Prostate gland (tissue), 2 donors: Measurements from ENCODE around the gene ZNF396. TPM values are rescaled to one million over a fixed set of nuclear protein-coding genes. Genes with fewer than 3 reads are reported as not detected.

Source experiments
- DNase-seq: peaks from one replicate; pipeline ENCODE4 v3.0.0-alpha.2; 2019; ENCODE audit warnings: low spot score
- H3K27ac ChIP-seq, 2 donors: fragments of 200-600 bp; sonication (generic); 2 replicates each; pipeline ENCODE4 v1.5.1; 2017 to 2019
- H3K27me3 ChIP-seq: fragments of 200-600 bp; sonication (generic); replicated peaks from 2 replicates; pipeline ENCODE4 v1.5.1; 2019; ENCODE audit not compliant: insufficient read depth
- H3K36me3 ChIP-seq, 2 donors: fragments of 200-600 bp; sonication (generic); 1 replicate in 1 of 2; 2 replicates in 1 of 2; pipeline versions ENCODE4 v1.5.1 to v1.8.1; 2017 to 2019
- H3K4me1 ChIP-seq: fragments of 200-600 bp; sonication (generic); replicated peaks from 2 replicates; pipeline ENCODE4 v1.5.1; 2019
- H3K4me3 ChIP-seq, 2 donors: fragments of 200-600 bp; sonication (generic); 2 replicates each; pipeline ENCODE4 v1.5.1; 2017 to 2019
- H3K9me3 ChIP-seq: fragments of 200-600 bp; sonication (generic); 2 replicates; pipeline ENCODE4 v1.5.1; 2017
- CTCF ChIP-seq, 4 experiments: fragments of 200-600 bp in 2 of 4; fragments of 450-650 bp in 2 of 4; sonication (generic) in 2 of 4; IDR thresholded peaks; 1 replicate in 3 of 4; 2 replicates in 1 of 4; pipeline ENCODE4 v1.5.1; 2016 to 2019; ENCODE audit warnings: antibody characterized with exemption in 4 of 4, mild to moderate bottlenecking in 2 of 4, moderate library complexity in 2 of 4
- POLR2A ChIP-seq: fragments of 450-650 bp; IDR thresholded peaks from one replicate; pipeline ENCODE4 v1.6.1; 2016; ENCODE audit warnings: antibody characterized with exemption, mild to moderate bottlenecking
- POLR2AphosphoS5 ChIP-seq: sonication (generic); formaldehyde crosslinking; IDR thresholded peaks from one replicate; pipeline ENCODE4 v1.6.1; 2017; ENCODE audit warnings: antibody characterized with exemption
- WGBS: methylation state at CpG from one replicate; pipeline ENCODE4 v1.1.5; 2018; 5-methylcytosine and 5-hydroxymethylcytosine counted together
- intact Hi-C: fragments of 100-400 bp; cut with DNase I; formaldehyde crosslinking; loops from one replicate; pipeline ENCODE4 v1.14.2; 2022
- total RNA-seq, 2 donors: library from RNA; depleted of rRNA; stranded (reverse); fragments of >200 nt; gene quantifications; one replicate each; pipeline ENCODE4 v1.1.0, GENCODE V29; 2016

Gene ZNF396
- total RNA-seq, 2 donors from 2014 or later = 1.6 to 3.9 TPM

- Histone ChIP-seq H3K36me3 (no peaks in the 10 kb centered on the region), H3K27me3 (no peaks in the 10 kb centered on the region), H3K27ac (no peak overlapping the region), H3K4me1 (no peaks in the 10 kb centered on the region), H3K9me3 (no peaks in the 10 kb centered on the region), H3K4me3 (no peak overlapping the region)
- WGBS = 52% methylated on average over 3 of the region's 3 CpGs
- TF ChIP-seq POLR2AphosphoS5 (no peak), POLR2A (no peak), CTCF (IDR thresholded peaks at IDR 0.05) (peak in 1 of 4 experiments; percentile 6)
- intact Hi-C loops = no loop called here
- DNase-seq = no peak
Measured at GRCh38 chr18:35387152-35387571, 10.0 kb upstream of the ZNF396 start.

- H3K9me3 ChIP-seq = no peaks in the 10 kb centered on the region
- intact Hi-C loops = no loop called here
- no peaks in the 10 kb centered on the region for H3K36me3 ChIP-seq
- no peak overlapping the region for H3K27ac ChIP-seq
- no peak for TF ChIP-seq POLR2A
- no peak for TF ChIP-seq POLR2AphosphoS5
- peak; percentile 37 to 76 (median 66) for TF ChIP-seq CTCF (IDR thresholded peaks at IDR 0.05)
- no peaks in the 10 kb centered on the region for H3K4me1 ChIP-seq
- DNase-seq = peak; percentile 52
- no peak overlapping the region for H3K4me3 ChIP-seq
- H3K27me3 ChIP-seq = no peaks in the 10 kb centered on the region
- WGBS = 27% methylated on average over 7 of the region's 7 CpGs
Measured at GRCh38 chr18:35386600-35387100, 9.5 kb upstream of the ZNF396 start.

GRCh38 chr18:35383136-35383535 lies 6.0 kb upstream of the ZNF396 start:
- TF ChIP-seq POLR2A = no peak
- TF ChIP-seq CTCF (IDR thresholded peaks at IDR 0.05) = no peak
- no peak for TF ChIP-seq POLR2AphosphoS5
- no peak for DNase-seq
- 94% methylated on average over 2 of the region's 2 CpGs for WGBS
- Histone ChIP-seq H3K9me3 (no peaks in the 10 kb centered on the region), H3K27me3 (no peaks in the 10 kb centered on the region), H3K27ac (no peak overlapping the region), H3K4me1 (no peaks in the 10 kb centered on the region), H3K36me3 (no peaks in the 10 kb centered on the region), H3K4me3 (no peak overlapping the region)
- intact Hi-C loops = no loop called here

- no peak for DNase-seq
- Histone ChIP-seq H3K27ac (no peak overlapping the region), H3K36me3 (no peaks in the 10 kb centered on the region), H3K4me1 (no peaks in the 10 kb centered on the region), H3K4me3 (no peak overlapping the region), H3K27me3 (no peaks in the 10 kb centered on the region), H3K9me3 (no peaks in the 10 kb centered on the region)
- 85% methylated on average over 2 of the region's 2 CpGs for WGBS
- intact Hi-C loops = no loop called here
- TF ChIP-seq POLR2A (no peak), CTCF (IDR thresholded peaks at IDR 0.05) (no peak), POLR2AphosphoS5 (no peak)
Measured at GRCh38 chr18:35379421-35379820, 2.3 kb upstream of the ZNF396 start.

- no peaks in the 10 kb centered on the region for H3K36me3 ChIP-seq
- no peak overlapping the region for H3K4me3 ChIP-seq
- intact Hi-C loops = no loop called here
- H3K27me3 ChIP-seq = no peaks in the 10 kb centered on the region
- no peaks in the 10 kb centered on the region for H3K9me3 ChIP-seq
- no peak overlapping the region for H3K27ac ChIP-seq
- no peak for DNase-seq
- 28% methylated on average over 4 of the region's 4 CpGs for WGBS
- TF ChIP-seq POLR2A (no peak), POLR2AphosphoS5 (no peak), CTCF (IDR thresholded peaks at IDR 0.05) (no peak)
- no peaks in the 10 kb centered on the region for H3K4me1 ChIP-seq
Measured at GRCh38 chr18:35378574-35378896, 1.4 kb upstream of the ZNF396 start.
